ENCODE data around the gene ZMYM5. TPM values are rescaled to one million over a fixed set of nuclear protein-coding genes. Genes with fewer than 3 reads are reported as not detected.
"Not testable (repeated sequence)": the region's sequence is repeated elsewhere in the genome, so short reads cannot be mapped to it uniquely, and the experiment has no call there.

The ZMYM5 gene
- 8.5 TPM for polyA plus RNA-seq (2013, experiment 1 of 2; ENCODE audit: insufficient read length)
- 9.0 TPM for polyA plus RNA-seq (2013, experiment 2 of 2; ENCODE audit: insufficient read length)

- peak; percentile 99 for DNase-seq
These were observed at the start of gene ZMYM5 for GRCh38 chr13:19863323-19864023. Gene ZMYM5 (minus strand): TSS chr13:19863649. CDS start chr13:19852180, 11,469 bp downstream.

GRCh38 chr13:19910336-19911072, 47.1 kb upstream of the ZMYM5 start:
- peak; percentile 27 for DNase-seq

GRCh38 chr13:19908350-19908986, 45.0 kb upstream of the ZMYM5 start:
- DNase-seq, result no peak

GRCh38 chr13:19905487-19906195, 42.2 kb upstream of the ZMYM5 start:
- not testable (repeated sequence) for DNase-seq

- DNase-seq, result no peak
These were observed 26.6 kb upstream of the ZMYM5 start for GRCh38 chr13:19890030-19890429.

- peak; percentile 27 for DNase-seq
These were observed 25.4 kb upstream of the ZMYM5 start for GRCh38 chr13:19888799-19889198.

GRCh38 chr13:19882231-19882630, 18.8 kb upstream of the ZMYM5 start:
- DNase-seq, result no peak

GRCh38 chr13:19881641-19882040, 18.2 kb upstream of the ZMYM5 start:
- no peak for DNase-seq

GRCh38 chr13:19864746-19865309, 1.4 kb upstream of the ZMYM5 start:
- peak; percentile 74 for DNase-seq

- peak; percentile 75 for DNase-seq
These were observed 736 bp upstream of the ZMYM5 start for GRCh38 chr13:19864024-19864745.

- DNase-seq, result peak; percentile 37
These were observed 752 bp downstream of the ZMYM5 start for GRCh38 chr13:19862481-19863313.

GRCh38 chr13:19861762-19862161, 1.7 kb downstream of the ZMYM5 start:
- DNase-seq, result no peak

- peak; percentile 88 for DNase-seq
These were observed 2.4 kb downstream of the ZMYM5 start for GRCh38 chr13:19860884-19861655.

GRCh38 chr13:19857637-19858036, 5.8 kb downstream of the ZMYM5 start:
- not testable (repeated sequence) for DNase-seq

- DNase-seq, result no peak
These were observed 10.7 kb downstream of the ZMYM5 start for GRCh38 chr13:19852766-19853165.

- peak; percentile 96 for DNase-seq
These were observed 17.7 kb downstream of the ZMYM5 start for GRCh38 chr13:19845758-19846157.

GRCh38 chr13:19838865-19839275, 24.6 kb downstream of the ZMYM5 start:
- peak; percentile 77 for DNase-seq

- DNase-seq, result peak; percentile 9
These were observed 27.0 kb downstream of the ZMYM5 start for GRCh38 chr13:19836472-19836871.

- no peak for DNase-seq
These were observed 28.7 kb downstream of the ZMYM5 start for GRCh38 chr13:19834704-19835103.

- DNase-seq, result no peak
These were observed 40.8 kb downstream of the ZMYM5 start for GRCh38 chr13:19822673-19823072.
